PC-9 (cell line): ENCODE results near the gene GSTO2. TPM values are rescaled to one million over a fixed set of nuclear protein-coding genes. Genes with fewer than 3 reads are reported as not detected.
A peak's percentile ranks its signal among the peaks of the same experiment; 100 is the strongest.

ENCODE experiments used
- BruUV-seq: library from RNA; stranded (reverse); fragments of 400-500 nt; replicated peaks from 2 replicates; lab custom pipeline; 2021; lab: Mats Ljungman, UMichigan
- CTCF ChIA-PET: fragments of 300-600 bp; sonication (Branson Sonifier 250); formaldehyde crosslinking; loops from one replicate; lab custom pipeline; 2022; ENCODE audit warnings: antibody characterized with exemption; lab: Charles Lee
- POLR2A ChIA-PET: fragments of 300-600 bp; sonication (Branson Sonifier 250); formaldehyde crosslinking; loops from one replicate; lab custom pipeline; 2022; ENCODE audit warnings: antibody characterized with exemption; ENCODE audit not compliant: unreplicated experiment; lab: Charles Lee
- DNase-seq, 2 experiments: peaks; one replicate each; pipeline versions ENCODE4 v3.0.0 to v3.0.0-alpha.2; 2015 to 2022; ENCODE audit warnings: mixed read lengths in 1 of 2
- H2AFZ ChIP-seq: fragments of 200-600 bp; sonication (generic); 2 replicates; pipeline ENCODE4 v1.8.1; 2017; ENCODE audit warnings: antibody characterized with exemption
- H3F3A ChIP-seq: fragments of 200-600 bp; sonication (generic); 2 replicates; pipeline ENCODE4 v1.8.1; 2017; ENCODE audit warnings: antibody characterized with exemption, mild to moderate bottlenecking, low read depth; ENCODE audit not compliant: insufficient read depth
- H3K27ac ChIP-seq: fragments of 200-600 bp; sonication (generic); 2 replicates; pipeline ENCODE4 v1.6.1; 2016; ENCODE audit warnings: mixed run types
- H3K27me3 ChIP-seq: fragments of 200-600 bp; sonication (generic); 2 replicates; pipeline ENCODE4 v1.6.1; 2016; ENCODE audit warnings: low read depth, mixed run types; ENCODE audit not compliant: insufficient read depth
- H3K36me3 ChIP-seq: fragments of 200-600 bp; sonication (generic); 2 replicates; pipeline ENCODE4 v1.6.1; 2016; ENCODE audit warnings: low read depth, mixed run types
- H3K4me1 ChIP-seq: fragments of 200-600 bp; sonication (generic); replicated peaks from 2 replicates; pipeline ENCODE4 v1.6.1; 2016; ENCODE audit warnings: mixed run types; ENCODE audit not compliant: insufficient read depth
- H3K4me2 ChIP-seq: fragments of 200-600 bp; sonication (generic); 2 replicates; pipeline ENCODE4 v1.6.1; 2017; ENCODE audit warnings: mixed run types
- H3K4me3 ChIP-seq: fragments of 200-600 bp; sonication (generic); 2 replicates; pipeline ENCODE4 v1.6.1; 2016; ENCODE audit warnings: mixed run types
- H3K79me2 ChIP-seq: fragments of 200-600 bp; sonication (generic); 2 replicates; pipeline ENCODE4 v1.6.1; 2017; ENCODE audit warnings: low read depth, mixed run types
- H3K9me2 ChIP-seq: fragments of 200-600 bp; sonication (generic); 2 replicates; pipeline ENCODE4 v1.8.1; 2017; ENCODE audit warnings: mild to moderate bottlenecking; ENCODE audit not compliant: insufficient read depth
- H3K9me3 ChIP-seq: fragments of 200-600 bp; sonication (generic); 2 replicates; pipeline ENCODE4 v1.8.1; 2016; ENCODE audit warnings: low read depth; ENCODE audit not compliant: insufficient read depth
- H4K20me1 ChIP-seq: fragments of 200-600 bp; sonication (generic); 2 replicates; pipeline ENCODE4 v1.8.1; 2017; ENCODE audit not compliant: insufficient read depth
- EZH2 ChIP-seq: fragments of 200-600 bp; sonication (generic); IDR thresholded peaks from 2 replicates; pipeline ENCODE4 v1.8.0; 2017; ENCODE audit warnings: antibody characterized with exemption, low read depth
- intact Hi-C: fragments of 100-400 bp; cut with micrococcal nuclease; formaldehyde crosslinking; loops from one replicate; pipeline ENCODE4 v1.10.0; 2022; ENCODE audit not compliant: unreplicated experiment
- total RNA-seq: library from RNA; stranded (reverse); gene quantifications from 2 replicates; pipeline ENCODE4 v1.2.3, GENCODE V29; 2021
- TF ChIP-seq, protein P1 (sequence below): fragments of 200-600 bp; sonication (generic); conservative IDR thresholded peaks from 2 replicates; pipeline ENCODE4 v1.6.1; 2017; ENCODE audit warnings: mixed run types, antibody characterized with exemption, mild to moderate bottlenecking, moderate library complexity

The GSTO2 gene
- total RNA-seq, 1 experiment from 2014 or later, result 3.3 TPM

DNA sequence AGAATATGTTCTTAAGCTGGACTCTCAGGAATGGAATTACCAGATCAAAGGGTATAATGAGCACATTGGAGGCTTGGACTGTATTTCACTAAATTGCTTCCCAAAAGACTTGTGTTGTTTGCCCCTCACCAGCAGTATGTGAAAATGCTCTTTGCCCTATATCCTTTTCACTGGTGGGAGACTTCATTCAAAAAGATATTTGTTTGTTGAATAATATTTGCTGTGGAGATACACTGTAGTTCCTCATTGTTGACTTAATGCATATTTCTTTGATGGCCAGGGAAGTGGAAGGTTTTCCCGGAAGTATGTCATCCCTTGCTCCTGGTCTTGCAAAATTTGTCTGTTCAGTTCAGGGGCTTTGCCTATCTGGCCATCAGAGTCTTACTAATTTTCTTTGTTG, 19.4 kb downstream of the GSTO2 start:
- H3K36me3 ChIP-seq, result no peaks in the 10 kb centered on the region
- no peaks in the 10 kb centered on the region for H3K79me2 ChIP-seq
- H3K9me2 ChIP-seq, result no peaks in the 10 kb centered on the region
- BruUV-seq, result no TSS peak
- TF ChIP-seq EZH2, result no peak
- no peak overlapping the region for H3K4me2 ChIP-seq
- H2AFZ ChIP-seq, result no peak overlapping the region
- H3K9me3 ChIP-seq, result no peaks in the 10 kb centered on the region
- H3F3A ChIP-seq, result no peaks in the 10 kb centered on the region
- H3K4me1 ChIP-seq, result 0 out of 2 replicates have a peak, but pooled peaks cover 3% of the 10 kb centered on the region
- no peaks in the 10 kb centered on the region for H4K20me1 ChIP-seq
- ChIA-PET CTCF (no interaction called here), POLR2A (no interaction called here)
- H3K27me3 ChIP-seq, result no peaks in the 10 kb centered on the region
- intact Hi-C loops, result no loop called here
- no peak for DNase-seq
- H3K27ac ChIP-seq, result no peak overlapping the region
- H3K4me3 ChIP-seq, result no peak overlapping the region

DNA sequence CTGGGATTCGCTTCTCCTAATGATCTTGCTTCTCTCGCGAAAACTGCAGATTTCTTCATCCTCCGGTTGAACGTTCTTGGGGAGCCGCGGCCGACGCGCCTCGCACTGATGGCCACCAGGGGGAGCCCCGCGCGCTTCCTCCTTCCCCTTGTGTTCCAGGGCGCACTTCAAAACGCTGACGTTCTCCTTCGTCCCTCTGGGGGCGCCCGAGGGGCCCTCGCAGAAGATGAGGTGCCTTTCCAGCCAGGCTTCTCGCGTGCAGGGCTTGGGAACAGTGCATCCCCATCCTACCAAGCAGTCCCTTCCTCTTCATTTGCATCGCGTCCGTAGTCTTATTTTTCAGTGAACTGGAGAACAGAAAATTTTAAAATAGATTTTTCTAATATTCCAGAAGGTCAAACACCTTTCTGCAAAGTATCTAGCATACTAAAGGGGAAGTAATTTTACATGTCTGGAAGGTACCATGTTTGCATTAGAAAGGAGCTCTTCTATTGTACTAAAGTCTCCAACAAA, 22.5 kb downstream of the GSTO2 start:
- peak; percentile 58 to 71 for DNase-seq
- Histone ChIP-seq H3F3A (no peaks in the 10 kb centered on the region), H3K9me2 (no peaks in the 10 kb centered on the region), H3K9me3 (no peaks in the 10 kb centered on the region), H2AFZ (no peak overlapping the region), H3K27ac (no peak overlapping the region), H3K4me3 (no peak overlapping the region), H3K79me2 (no peaks in the 10 kb centered on the region), H4K20me1 (no peaks in the 10 kb centered on the region), H3K27me3 (no peaks in the 10 kb centered on the region), H3K36me3 (no peaks in the 10 kb centered on the region), H3K4me2 (0 out of 2 replicates have a peak overlapping the region, but pooled peaks have one; percentile 36), H3K4me1 (0 out of 2 replicates have a peak, but pooled peaks cover 3% of the 10 kb centered on the region)
- ChIA-PET POLR2A (no interaction called here), CTCF (interaction anchor here (0.8 to 1.8 kb wide), 4 partner anchors 11 to 60 kb away, joined by 5 to 10 read pairs (median 6); no protein-coding TSS in a partner anchor)
- no TSS peak for BruUV-seq
- TF ChIP-seq, protein P1, sequence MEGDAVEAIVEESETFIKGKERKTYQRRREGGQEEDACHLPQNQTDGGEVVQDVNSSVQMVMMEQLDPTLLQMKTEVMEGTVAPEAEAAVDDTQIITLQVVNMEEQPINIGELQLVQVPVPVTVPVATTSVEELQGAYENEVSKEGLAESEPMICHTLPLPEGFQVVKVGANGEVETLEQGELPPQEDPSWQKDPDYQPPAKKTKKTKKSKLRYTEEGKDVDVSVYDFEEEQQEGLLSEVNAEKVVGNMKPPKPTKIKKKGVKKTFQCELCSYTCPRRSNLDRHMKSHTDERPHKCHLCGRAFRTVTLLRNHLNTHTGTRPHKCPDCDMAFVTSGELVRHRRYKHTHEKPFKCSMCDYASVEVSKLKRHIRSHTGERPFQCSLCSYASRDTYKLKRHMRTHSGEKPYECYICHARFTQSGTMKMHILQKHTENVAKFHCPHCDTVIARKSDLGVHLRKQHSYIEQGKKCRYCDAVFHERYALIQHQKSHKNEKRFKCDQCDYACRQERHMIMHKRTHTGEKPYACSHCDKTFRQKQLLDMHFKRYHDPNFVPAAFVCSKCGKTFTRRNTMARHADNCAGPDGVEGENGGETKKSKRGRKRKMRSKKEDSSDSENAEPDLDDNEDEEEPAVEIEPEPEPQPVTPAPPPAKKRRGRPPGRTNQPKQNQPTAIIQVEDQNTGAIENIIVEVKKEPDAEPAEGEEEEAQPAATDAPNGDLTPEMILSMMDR, result peak; percentile 95
- TF ChIP-seq EZH2, result no peak
- intact Hi-C loops, result loop anchor here (1.0 to 2.0 kb wide), 2 partner anchors 59 to 331 kb away; no protein-coding TSS in a partner anchor

DNA sequence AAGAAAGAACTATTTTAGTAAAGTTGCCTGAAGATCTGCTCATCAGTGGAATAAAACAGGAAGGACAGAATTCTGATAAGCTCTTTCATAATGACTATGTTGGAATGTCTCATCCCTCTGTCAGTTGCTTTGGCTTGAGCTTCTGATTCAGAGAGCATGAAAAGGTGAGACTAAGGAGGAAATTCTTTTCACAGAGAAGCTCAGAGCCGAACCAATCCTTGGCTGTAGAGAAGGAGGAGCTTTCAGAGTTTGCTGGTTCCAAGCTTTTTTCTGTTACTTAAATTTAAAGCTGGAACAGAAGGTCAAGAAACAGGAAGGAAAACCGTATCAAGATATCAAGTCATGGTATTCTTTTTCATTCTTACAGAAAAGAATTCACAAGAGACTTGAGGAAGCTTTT, 24.0 kb downstream of the GSTO2 start:
- Histone ChIP-seq H3K36me3 (no peaks in the 10 kb centered on the region), H3K9me3 (no peaks in the 10 kb centered on the region), H3K4me3 (no peak overlapping the region), H2AFZ (no peak overlapping the region), H3K4me2 (no peak overlapping the region), H3K79me2 (no peaks in the 10 kb centered on the region), H3K27me3 (no peaks in the 10 kb centered on the region), H3K27ac (no peak overlapping the region), H4K20me1 (no peaks in the 10 kb centered on the region), H3F3A (no peaks in the 10 kb centered on the region), H3K9me2 (no peaks in the 10 kb centered on the region), H3K4me1 (0 out of 2 replicates have a peak, but pooled peaks cover 3% of the 10 kb centered on the region)
- no peak for DNase-seq
- intact Hi-C loops, result no loop called here
- no TSS peak for BruUV-seq
- CTCF ChIA-PET, result interaction anchor here (0.7 kb wide), 2 partner anchors 55 to 405 kb away, joined by 3 to 6 read pairs; no protein-coding TSS in a partner anchor
- TF ChIP-seq, protein P1, result no peak
- TF ChIP-seq EZH2, result no peak
- POLR2A ChIA-PET, result no interaction called here
